DND-41 (cell line): ENCODE data around the gene PRKCA.

ENCODE experiments used
- ATAC-seq: fragments of 200-7000 bp; cut with Tn5 transposase; 3 replicates; pipeline ENCODE4 v1.9.1; 2021; ENCODE audit warnings: low read depth; ENCODE audit not compliant: insufficient read depth
- DNase-seq: peaks from one replicate; pipeline ENCODE4 v3.0.0-alpha.2; 2020
- H2AFZ ChIP-seq: 2 replicates; pipeline ENCODE4 v1.6.0; 2012; ENCODE audit warnings: low read depth, low read length
- H3K27ac ChIP-seq: 2 replicates; pipeline ENCODE4 v1.5.1; 2012; ENCODE audit warnings: low read length, inconsistent platforms
- H3K27me3 ChIP-seq: fragments of 200-600 bp; sonication (generic); 2 replicates; pipeline ENCODE4 v1.6.0; 2012; ENCODE audit warnings: low read length, mild to moderate bottlenecking, inconsistent platforms; ENCODE audit not compliant: insufficient read depth, poor library complexity
- H3K36me3 ChIP-seq: 2 replicates; pipeline ENCODE4 v1.5.1; 2012; ENCODE audit warnings: low read length, inconsistent platforms; ENCODE audit not compliant: insufficient read depth
- H3K4me1 ChIP-seq: 2 replicates; pipeline ENCODE4 v1.5.1; 2012; ENCODE audit warnings: mild to moderate bottlenecking, low read length; ENCODE audit not compliant: insufficient read depth
- H3K4me2 ChIP-seq: 2 replicates; pipeline ENCODE4 v1.6.0; 2012; ENCODE audit warnings: mild to moderate bottlenecking, moderate library complexity, low read length, inconsistent platforms; ENCODE audit not compliant: insufficient read depth
- H3K4me3 ChIP-seq, 2 experiments: fragments of 200-600 bp in 1 of 2; shearing (Covaris generic) in 1 of 2; 2 replicates each; pipeline ENCODE4 v1.5.1; 2012 to 2016; ENCODE audit warnings: inconsistent platforms in 2 of 2, low read length in 2 of 2, mild to moderate bottlenecking in 2 of 2, low read depth in 1 of 2, moderate library complexity in 1 of 2
- H3K79me2 ChIP-seq: 2 replicates; pipeline ENCODE4 v1.6.0; 2012; ENCODE audit warnings: low read length, inconsistent platforms; ENCODE audit not compliant: insufficient read depth
- H3K9ac ChIP-seq: 2 replicates; pipeline ENCODE4 v1.6.0; 2012; ENCODE audit warnings: low read depth, mild to moderate bottlenecking, inconsistent platforms, low read length, moderate library complexity
- H3K9me3 ChIP-seq: 2 replicates; pipeline ENCODE4 v1.5.1; 2012; ENCODE audit warnings: low read length, moderate library complexity, mild to moderate bottlenecking, inconsistent platforms; ENCODE audit not compliant: insufficient read depth, severe bottlenecking
- H4K20me1 ChIP-seq: 2 replicates; pipeline ENCODE4 v1.6.0; 2012; ENCODE audit warnings: low read length; ENCODE audit not compliant: insufficient read depth
- EZH2 ChIP-seq: IDR thresholded peaks from 3 replicates; pipeline ENCODE4 v1.6.1; 2012; ENCODE audit warnings: borderline replicate concordance, low read depth, mild to moderate bottlenecking, moderate library complexity, low read length, inconsistent platforms; ENCODE audit not compliant: severe bottlenecking
- TF ChIP-seq, protein P1 (sequence below): IDR thresholded peaks from 2 replicates; pipeline ENCODE4 v1.5.1; 2012; ENCODE audit warnings: borderline replicate concordance, low read length, moderate library complexity, mild to moderate bottlenecking; ENCODE audit not compliant: poor library complexity, severe bottlenecking; ENCODE audit errors: extremely low read depth

Gene PRKCA

DNA sequence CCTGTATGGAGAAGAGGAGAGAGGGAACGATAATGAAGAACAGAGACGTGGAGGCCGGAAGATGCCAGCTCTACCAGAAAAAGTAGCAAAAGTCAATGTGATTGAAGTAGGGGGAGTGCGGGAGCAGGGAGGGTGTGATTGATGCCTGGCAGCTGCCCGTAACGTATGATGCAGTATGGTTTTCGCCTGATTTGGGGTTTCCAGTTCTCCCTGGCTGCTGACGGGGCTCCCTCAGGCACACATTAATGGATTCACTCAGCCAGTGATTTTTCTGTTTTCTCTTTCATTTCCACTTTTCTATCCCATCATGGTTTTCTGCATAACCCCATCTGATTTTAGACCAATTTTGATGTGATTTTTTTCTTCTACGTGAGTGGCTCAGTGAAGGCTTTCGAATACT lies 62.1 kb downstream of the PRKCA start:
- Histone ChIP-seq H3K9me3 (no peaks in the 10 kb centered on the region), H3K4me1 (peaks cover 32% of the 10 kb centered on the region), H3K27me3 (no peaks in the 10 kb centered on the region), H4K20me1 (peaks cover 11% of the 10 kb centered on the region; the same call in 1 of the 2 replicates), H3K79me2 (peaks cover 74% of the 10 kb centered on the region), H3K27ac (peak overlapping the region; percentile 25; the same call in 1 of the 2 replicates), H3K4me3 (no peak overlapping the region), H2AFZ (no peak overlapping the region), H3K36me3 (no peaks in the 10 kb centered on the region), H3K9ac (no peak overlapping the region), H3K4me2 (peak overlapping the region; percentile 17; the same call in 1 of the 2 replicates)
- ATAC-seq (peak; percentile 47; the same call in 1 of the 3 replicates), DNase-seq (no peak)
- TF ChIP-seq, protein P1, sequence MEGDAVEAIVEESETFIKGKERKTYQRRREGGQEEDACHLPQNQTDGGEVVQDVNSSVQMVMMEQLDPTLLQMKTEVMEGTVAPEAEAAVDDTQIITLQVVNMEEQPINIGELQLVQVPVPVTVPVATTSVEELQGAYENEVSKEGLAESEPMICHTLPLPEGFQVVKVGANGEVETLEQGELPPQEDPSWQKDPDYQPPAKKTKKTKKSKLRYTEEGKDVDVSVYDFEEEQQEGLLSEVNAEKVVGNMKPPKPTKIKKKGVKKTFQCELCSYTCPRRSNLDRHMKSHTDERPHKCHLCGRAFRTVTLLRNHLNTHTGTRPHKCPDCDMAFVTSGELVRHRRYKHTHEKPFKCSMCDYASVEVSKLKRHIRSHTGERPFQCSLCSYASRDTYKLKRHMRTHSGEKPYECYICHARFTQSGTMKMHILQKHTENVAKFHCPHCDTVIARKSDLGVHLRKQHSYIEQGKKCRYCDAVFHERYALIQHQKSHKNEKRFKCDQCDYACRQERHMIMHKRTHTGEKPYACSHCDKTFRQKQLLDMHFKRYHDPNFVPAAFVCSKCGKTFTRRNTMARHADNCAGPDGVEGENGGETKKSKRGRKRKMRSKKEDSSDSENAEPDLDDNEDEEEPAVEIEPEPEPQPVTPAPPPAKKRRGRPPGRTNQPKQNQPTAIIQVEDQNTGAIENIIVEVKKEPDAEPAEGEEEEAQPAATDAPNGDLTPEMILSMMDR: no peak
- TF ChIP-seq EZH2: no peak

DNA sequence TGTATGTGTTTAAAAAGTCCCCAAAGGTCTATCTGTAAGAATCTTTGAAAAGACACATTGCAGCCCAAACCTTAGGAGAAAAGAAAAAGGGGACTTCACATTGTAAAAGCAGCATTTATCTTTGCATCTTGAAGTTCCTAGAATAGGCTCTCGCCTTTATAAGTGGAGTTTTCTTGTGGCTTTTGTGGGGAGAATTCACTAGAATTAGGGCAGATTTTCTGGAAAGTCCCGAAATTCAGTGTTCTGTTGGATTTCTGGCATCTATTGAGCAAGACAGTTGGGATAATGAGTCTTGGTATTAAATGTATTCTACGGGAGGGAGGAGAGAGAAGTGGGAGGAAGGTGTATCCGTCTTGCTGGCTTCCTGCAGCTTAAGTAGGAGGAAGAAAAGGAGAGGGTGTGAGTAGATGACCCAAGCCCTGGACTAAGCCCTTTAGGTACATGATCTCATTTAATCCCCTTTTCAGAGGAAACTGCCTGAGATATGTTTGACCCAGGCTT lies 62.6 kb downstream of the PRKCA start:
- Histone ChIP-seq H3K9me3 (no peaks in the 10 kb centered on the region), H3K27me3 (no peaks in the 10 kb centered on the region), H3K27ac (peak overlapping the region; percentile 25; the same call in 1 of the 2 replicates), H4K20me1 (peaks cover 15% of the 10 kb centered on the region; the same call in 1 of the 2 replicates), H3K79me2 (peaks cover 75% of the 10 kb centered on the region), H3K4me2 (no peak overlapping the region), H3K36me3 (no peaks in the 10 kb centered on the region), H3K4me1 (peaks cover 32% of the 10 kb centered on the region), H2AFZ (no peak overlapping the region), H3K9ac (no peak overlapping the region), H3K4me3 (no peak overlapping the region)
- peak; percentile 64 for ATAC-seq
- TF ChIP-seq EZH2: no peak
- TF ChIP-seq, protein P1: no peak
- no peak for DNase-seq

DNA sequence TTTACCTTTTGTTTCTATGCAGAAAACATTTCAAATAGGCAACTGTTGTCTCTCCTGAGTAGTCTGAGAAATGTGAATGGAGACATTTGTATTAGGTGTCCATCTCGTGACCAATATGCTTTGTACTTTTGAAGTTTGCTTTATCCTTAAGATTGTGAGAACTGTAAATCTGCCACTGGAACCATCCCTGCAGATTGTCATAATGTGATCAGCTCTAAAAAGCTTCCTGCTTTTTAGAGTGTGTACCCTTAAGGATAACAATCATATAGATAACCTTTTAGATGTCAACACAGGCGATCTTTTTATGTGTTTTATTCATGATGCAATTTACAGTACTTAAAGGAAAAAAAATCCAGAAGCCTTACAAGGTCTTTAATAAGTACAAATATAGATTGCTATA lies 63.5 kb downstream of the PRKCA start:
- Histone ChIP-seq H3K27ac (no peak overlapping the region), H3K9ac (no peak overlapping the region), H3K9me3 (no peaks in the 10 kb centered on the region), H3K4me3 (no peak overlapping the region), H3K4me1 (peaks cover 32% of the 10 kb centered on the region), H2AFZ (no peak overlapping the region), H4K20me1 (peaks cover 15% of the 10 kb centered on the region; the same call in 1 of the 2 replicates), H3K36me3 (no peaks in the 10 kb centered on the region), H3K4me2 (no peak overlapping the region), H3K27me3 (no peaks in the 10 kb centered on the region), H3K79me2 (peaks cover 71% of the 10 kb centered on the region)
- ATAC-seq (no peak), DNase-seq (no peak)
- TF ChIP-seq, protein P1: no peak
- TF ChIP-seq EZH2: no peak
